OCI-LY1 (cell line): ENCODE data around the gene CDH26.

Experiments
- CTCF ChIP-seq: fragments of 200-600 bp; sonication (generic), shearing (Covaris generic); IDR thresholded peaks from 2 replicates; pipeline ENCODE4 v1.5.1; 2017; ENCODE audit warnings: mild to moderate bottlenecking, antibody characterized with exemption, low read length, moderate library complexity, mixed read lengths
- EZH2 ChIP-seq: fragments of 200-600 bp; sonication (generic), shearing (Covaris generic); IDR thresholded peaks from 2 replicates; pipeline ENCODE4 v1.8.0; 2017; ENCODE audit warnings: borderline replicate concordance, mixed run types, mild to moderate bottlenecking, antibody characterized with exemption, low read length, moderate library complexity, mixed read lengths

GRCh38 chr20:60043435-60043834 lies 85.2 kb downstream of the CDH26 start:
- TF ChIP-seq CTCF, result no peak
- no peak for TF ChIP-seq EZH2
